ENCODE data around the gene ADAMTSL1. TPM values are rescaled to one million over a fixed set of nuclear protein-coding genes. Genes with fewer than 3 reads are reported as not detected.

The ADAMTSL1 gene
- total and polyA plus RNA-seq, 9 donors = 1.2 to 20.0 (median 6.1) TPM

DNA sequence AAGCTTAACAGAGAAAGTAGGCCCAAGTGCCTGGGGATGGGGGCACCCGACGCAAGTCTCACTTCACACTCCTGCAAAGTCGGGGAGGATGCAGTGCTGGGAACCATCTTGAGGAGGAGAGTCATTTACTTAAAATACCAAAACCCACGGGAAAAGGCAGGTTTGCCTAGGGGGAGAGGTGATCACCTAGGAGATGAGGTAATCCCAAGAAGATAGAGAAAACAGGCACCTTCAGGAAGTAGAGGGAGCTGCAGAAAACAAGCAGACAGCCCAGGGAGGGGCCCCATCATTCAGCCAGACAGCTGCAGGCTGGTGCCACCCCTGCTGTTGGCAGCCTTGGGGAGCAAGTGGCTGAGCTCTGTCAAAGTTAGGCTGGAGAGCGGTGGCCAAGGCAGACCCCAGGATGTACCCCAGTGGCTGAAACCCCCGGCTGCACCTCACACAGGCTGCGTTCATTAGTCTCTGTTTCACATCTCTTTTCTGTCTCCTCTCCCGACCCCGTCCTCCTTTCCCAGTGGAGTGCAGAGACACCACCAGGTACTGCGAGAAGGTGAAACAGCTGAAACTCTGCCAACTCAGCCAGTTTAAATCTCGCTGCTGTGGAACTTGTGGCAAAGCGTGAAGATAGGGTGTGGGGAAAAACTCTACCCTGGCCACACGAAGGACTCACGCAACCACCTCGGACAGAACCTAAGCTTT lies 434.1 kb downstream of the ADAMTSL1 start:
- H3K27ac ChIP-seq = no peak overlapping the region
- WGBS, 3 donors = 88 to 89% (median 89%) methylated on average over 15 of the region's 15 CpGs
- H3K4me3 ChIP-seq = no peak overlapping the region
- intact Hi-C loops (cut with DNase I) = no loop called here
- H3K9me3 ChIP-seq = no peaks in the 10 kb centered on the region
- DNase-seq = no peak
- H3K27me3 ChIP-seq = no peaks in the 10 kb centered on the region
- TF ChIP-seq EP300 (IDR thresholded peaks at IDR 0.05) (no peak), POLR2A (IDR thresholded peaks at IDR 0.05) (no peak)
- TF ChIP-seq, protein P1, sequence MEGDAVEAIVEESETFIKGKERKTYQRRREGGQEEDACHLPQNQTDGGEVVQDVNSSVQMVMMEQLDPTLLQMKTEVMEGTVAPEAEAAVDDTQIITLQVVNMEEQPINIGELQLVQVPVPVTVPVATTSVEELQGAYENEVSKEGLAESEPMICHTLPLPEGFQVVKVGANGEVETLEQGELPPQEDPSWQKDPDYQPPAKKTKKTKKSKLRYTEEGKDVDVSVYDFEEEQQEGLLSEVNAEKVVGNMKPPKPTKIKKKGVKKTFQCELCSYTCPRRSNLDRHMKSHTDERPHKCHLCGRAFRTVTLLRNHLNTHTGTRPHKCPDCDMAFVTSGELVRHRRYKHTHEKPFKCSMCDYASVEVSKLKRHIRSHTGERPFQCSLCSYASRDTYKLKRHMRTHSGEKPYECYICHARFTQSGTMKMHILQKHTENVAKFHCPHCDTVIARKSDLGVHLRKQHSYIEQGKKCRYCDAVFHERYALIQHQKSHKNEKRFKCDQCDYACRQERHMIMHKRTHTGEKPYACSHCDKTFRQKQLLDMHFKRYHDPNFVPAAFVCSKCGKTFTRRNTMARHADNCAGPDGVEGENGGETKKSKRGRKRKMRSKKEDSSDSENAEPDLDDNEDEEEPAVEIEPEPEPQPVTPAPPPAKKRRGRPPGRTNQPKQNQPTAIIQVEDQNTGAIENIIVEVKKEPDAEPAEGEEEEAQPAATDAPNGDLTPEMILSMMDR (IDR thresholded peaks at IDR 0.05) = no peak
- H3K4me1 ChIP-seq (ENCODE audit: insufficient read depth) = no peaks in the 10 kb centered on the region
- no peaks in the 10 kb centered on the region for H3K36me3 ChIP-seq

DNA sequence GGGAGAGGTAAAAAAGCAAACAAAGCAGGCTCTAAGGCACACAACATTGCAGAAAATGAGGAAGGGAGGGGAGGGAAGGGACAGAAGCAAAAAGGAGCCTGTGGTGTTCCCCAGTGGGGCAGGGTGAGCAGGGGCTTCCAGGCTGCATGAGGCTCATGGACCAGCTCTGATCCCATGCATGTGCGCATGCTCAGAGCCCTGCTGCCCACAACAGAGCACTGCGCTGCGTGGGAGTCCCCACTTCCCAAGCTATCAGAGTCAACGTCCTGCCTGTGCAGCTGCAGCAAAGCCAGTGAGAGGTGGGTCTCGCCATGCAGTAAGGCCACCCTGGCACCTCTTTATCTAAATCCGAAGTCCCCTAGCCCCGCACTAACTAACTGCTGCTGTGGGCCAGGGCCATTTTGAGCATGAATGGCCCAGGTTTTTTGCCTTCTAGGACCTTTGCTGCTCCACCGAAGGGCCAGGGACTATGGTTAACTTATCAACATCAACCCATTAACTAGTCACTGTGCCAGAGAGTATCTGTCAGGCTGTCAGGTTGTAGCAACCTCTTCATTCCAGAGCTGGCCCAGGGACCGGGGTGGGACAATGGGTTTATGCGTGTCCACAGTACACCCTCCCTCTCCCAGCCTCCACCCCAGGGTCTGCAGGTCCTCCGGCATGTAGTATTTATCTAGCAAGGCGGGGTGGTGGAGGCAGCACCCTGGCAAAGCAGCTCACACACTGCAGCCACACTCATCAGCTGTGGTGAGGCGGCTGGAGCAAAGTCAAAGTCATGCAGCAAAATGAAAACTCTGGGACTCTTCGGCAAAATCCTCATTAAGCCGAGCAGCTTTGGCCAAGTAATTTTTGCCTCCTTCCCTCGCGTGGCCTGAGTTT lies 435.4 kb downstream of the ADAMTSL1 start:
- TF ChIP-seq POLR2A (IDR thresholded peaks at IDR 0.05) (no peak), EP300 (IDR thresholded peaks at IDR 0.05) (no peak)
- TF ChIP-seq, protein P1 (IDR thresholded peaks at IDR 0.05) = no peak
- H3K9me3 ChIP-seq = no peaks in the 10 kb centered on the region
- no peak overlapping the region for H3K27ac ChIP-seq
- intact Hi-C loops (cut with DNase I) = no loop called here
- no peaks in the 10 kb centered on the region for H3K4me1 ChIP-seq (ENCODE audit: insufficient read depth)
- no peaks in the 10 kb centered on the region for H3K36me3 ChIP-seq
- H3K27me3 ChIP-seq = no peaks in the 10 kb centered on the region
- WGBS, 3 donors = 76 to 84% (median 79%) methylated on average over 14 to 17 of the region's 17 CpGs
- DNase-seq = no peak
- H3K4me3 ChIP-seq = no peak overlapping the region

DNA sequence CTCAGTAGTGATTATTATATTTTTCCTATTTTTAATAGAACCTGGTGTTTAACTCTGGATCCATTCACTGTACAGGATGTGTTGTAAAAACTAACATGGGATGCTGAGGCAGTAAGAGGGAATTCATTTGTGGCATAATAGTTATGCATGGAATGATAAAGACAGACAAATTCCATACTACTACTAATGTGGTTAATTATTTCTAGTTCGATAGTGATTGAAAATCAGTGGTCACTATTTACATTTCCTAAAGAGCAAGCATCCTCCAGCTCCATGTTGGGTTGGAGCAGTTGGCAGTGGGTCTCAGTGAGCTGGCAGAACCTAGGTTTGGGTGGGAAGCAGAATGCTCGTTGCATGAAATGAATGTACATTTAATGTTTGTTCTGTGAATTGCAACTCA lies 436.5 kb downstream of the ADAMTSL1 start:
- H3K9me3 ChIP-seq = no peaks in the 10 kb centered on the region
- intact Hi-C loops (cut with DNase I) = no loop called here
- 33 to 56% (median 40%) methylated on average over 2 of the region's 2 CpGs for WGBS, 3 donors

DNA sequence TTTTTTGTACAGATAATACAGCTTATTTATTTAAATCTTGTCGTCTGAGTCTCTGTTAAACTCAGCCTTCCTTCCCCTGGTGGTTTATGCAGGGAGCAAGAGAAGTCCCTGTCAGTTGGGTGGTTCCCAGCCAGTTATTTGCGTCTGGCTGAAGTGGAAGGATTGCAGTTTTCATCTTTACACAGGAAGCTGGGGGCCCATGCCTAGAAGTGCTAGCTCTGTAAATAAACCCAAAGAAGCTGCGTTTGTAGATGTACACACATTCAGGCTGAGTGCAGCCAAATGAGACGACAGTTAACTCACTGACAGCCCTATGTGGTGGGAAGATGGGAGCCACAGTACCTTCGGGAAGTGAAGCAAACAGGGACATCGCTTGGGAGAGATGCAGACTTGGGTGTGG lies 437.0 kb downstream of the ADAMTSL1 start:
- Histone ChIP-seq H3K4me3 (no peak overlapping the region), H3K4me1 (ENCODE audit: insufficient read depth) (no peaks in the 10 kb centered on the region), H3K36me3 (no peaks in the 10 kb centered on the region), H3K27ac (no peak overlapping the region), H3K9me3 (no peaks in the 10 kb centered on the region), H3K27me3 (no peaks in the 10 kb centered on the region)
- DNase-seq = no peak
- intact Hi-C loops (cut with DNase I) = no loop called here
- TF ChIP-seq POLR2A (IDR thresholded peaks at IDR 0.05) = no peak
- TF ChIP-seq EP300 (IDR thresholded peaks at IDR 0.05) = no peak
- TF ChIP-seq, protein P1 (IDR thresholded peaks at IDR 0.05) = no peak
- 43 to 52% (median 48%) methylated on average over 6 of the region's 6 CpGs for WGBS, 3 donors

More for the DNA sequence above, 436.5 kb downstream of the ADAMTSL1 start:
- TF ChIP-seq, protein P1 (IDR thresholded peaks at IDR 0.05) = no peak
- TF ChIP-seq EP300 (IDR thresholded peaks at IDR 0.05) (no peak), POLR2A (IDR thresholded peaks at IDR 0.05) (no peak)
- no peaks in the 10 kb centered on the region for H3K36me3 ChIP-seq
- H3K4me1 ChIP-seq (ENCODE audit: insufficient read depth) = no peaks in the 10 kb centered on the region
- no peak overlapping the region for H3K27ac ChIP-seq
- H3K4me3 ChIP-seq = no peak overlapping the region
- H3K27me3 ChIP-seq = no peaks in the 10 kb centered on the region
- DNase-seq = no peak
